NCI-H2107 (cell line): ENCODE results near the gene IQSEC1.
A peak's percentile ranks its signal among the peaks of the same experiment; 100 is the strongest.

Experiments
- DNase-seq: peaks from one replicate; lab custom pipeline; 2025; lab: John Stamatoyannopoulos, UW

IQSEC1 gene

GRCh38 chr3:13028010-13028821 lies 45.0 kb downstream of the IQSEC1 start:
- DNase-seq: no peak

GRCh38 chr3:13027154-13027553 lies 46.1 kb downstream of the IQSEC1 start:
- no peak for DNase-seq

- DNase-seq: no peak
Measured at GRCh38 chr3:13026534-13026933, 46.7 kb downstream of the IQSEC1 start.

GRCh38 chr3:13025778-13026518 lies 47.3 kb downstream of the IQSEC1 start:
- DNase-seq: no peak

GRCh38 chr3:13025090-13025489 lies 48.1 kb downstream of the IQSEC1 start:
- no peak for DNase-seq

- DNase-seq: no peak
Measured at GRCh38 chr3:13024765-13025065, 48.5 kb downstream of the IQSEC1 start.

- DNase-seq: no peak
Measured at GRCh38 chr3:13023971-13024764, 49.1 kb downstream of the IQSEC1 start.

- no peak for DNase-seq
Measured at GRCh38 chr3:13023235-13023970, 49.8 kb downstream of the IQSEC1 start.

- no peak for DNase-seq
Measured at GRCh38 chr3:13022348-13023234, 50.6 kb downstream of the IQSEC1 start.

- DNase-seq: peak; percentile 48
Measured at GRCh38 chr3:13021141-13022114, 51.8 kb downstream of the IQSEC1 start.

- no peak for DNase-seq
Measured at GRCh38 chr3:13020159-13020750, 53.0 kb downstream of the IQSEC1 start.

GRCh38 chr3:13019243-13020095 lies 53.8 kb downstream of the IQSEC1 start:
- no peak for DNase-seq

- no peak for DNase-seq
Measured at GRCh38 chr3:13018561-13019242, 54.5 kb downstream of the IQSEC1 start.

GRCh38 chr3:13018043-13018451 lies 55.2 kb downstream of the IQSEC1 start:
- DNase-seq: no peak

GRCh38 chr3:13017361-13018042 lies 55.7 kb downstream of the IQSEC1 start:
- DNase-seq: no peak

- no peak for DNase-seq
Measured at GRCh38 chr3:13016721-13017255, 56.4 kb downstream of the IQSEC1 start.
